Stimulated activated naive CD4-positive, alpha-beta T cell (primary cell): Measurements from ENCODE around the gene ITGB8.
"Not testable (repeated sequence)": the region's sequence is repeated elsewhere in the genome, so short reads cannot be mapped to it uniquely, and the experiment has no call there.

ENCODE experiments used
- DNase-seq, 6 experiments: peaks; one replicate each; lab custom pipeline; 2025; lab: John Stamatoyannopoulos, UW

The ITGB8 gene

GRCh38 chr7:20383351-20383750 lies 52.7 kb downstream of the ITGB8 start:
- DNase-seq = no peak

DNA sequence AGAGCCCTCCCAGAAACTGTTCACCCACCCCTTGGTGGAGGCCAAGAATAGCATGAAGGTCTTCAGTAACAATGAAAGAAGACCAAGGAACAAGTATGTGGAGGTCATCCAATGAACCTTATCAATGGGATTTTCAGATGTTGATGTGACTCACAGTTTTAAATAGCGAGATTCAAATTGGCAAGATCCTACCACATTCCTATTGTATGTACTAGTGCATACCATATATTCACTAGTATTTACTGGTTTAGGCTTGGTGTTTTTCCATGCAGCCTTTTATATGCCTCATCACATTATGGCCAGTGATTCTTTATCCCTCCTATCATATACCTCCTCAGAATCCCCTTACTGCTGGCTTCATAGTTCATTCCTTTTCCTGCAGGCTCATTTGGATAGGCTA lies 54.4 kb downstream of the ITGB8 start:
- no peak for DNase-seq

GRCh38 chr7:20388084-20388483 lies 57.4 kb downstream of the ITGB8 start:
- DNase-seq = no peak

- DNase-seq = not testable (repeated sequence)
These were observed 58.5 kb downstream of the ITGB8 start for GRCh38 chr7:20389192-20389591.

DNA sequence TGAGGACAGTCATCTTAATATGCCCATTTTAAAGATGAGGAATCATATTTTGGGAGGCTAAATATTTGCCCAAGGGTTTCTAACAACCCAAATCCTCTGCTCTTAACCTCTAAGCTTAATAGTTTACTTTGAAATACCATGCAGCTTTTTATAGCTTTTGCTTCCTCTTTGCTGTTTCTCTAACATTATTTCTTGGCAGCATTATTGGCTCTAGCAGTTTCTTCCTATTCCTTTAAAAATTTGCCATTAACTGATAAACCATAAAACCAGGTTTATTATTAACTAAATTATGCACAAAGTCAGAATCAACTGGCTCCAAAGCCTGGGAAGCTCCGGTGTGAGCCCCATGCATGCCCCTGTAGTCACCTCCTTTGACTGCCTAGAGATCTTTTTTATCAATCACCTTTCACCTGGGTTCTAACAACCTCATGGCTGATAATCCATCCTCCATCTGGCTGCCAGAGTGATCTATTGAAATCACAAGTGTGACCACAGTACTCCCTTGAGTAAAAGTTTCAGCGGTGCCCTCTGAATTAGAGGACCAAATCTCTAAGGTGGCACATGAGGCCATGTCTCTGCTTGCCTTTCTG lies 62.4 kb downstream of the ITGB8 start:
- DNase-seq = no peak

DNA sequence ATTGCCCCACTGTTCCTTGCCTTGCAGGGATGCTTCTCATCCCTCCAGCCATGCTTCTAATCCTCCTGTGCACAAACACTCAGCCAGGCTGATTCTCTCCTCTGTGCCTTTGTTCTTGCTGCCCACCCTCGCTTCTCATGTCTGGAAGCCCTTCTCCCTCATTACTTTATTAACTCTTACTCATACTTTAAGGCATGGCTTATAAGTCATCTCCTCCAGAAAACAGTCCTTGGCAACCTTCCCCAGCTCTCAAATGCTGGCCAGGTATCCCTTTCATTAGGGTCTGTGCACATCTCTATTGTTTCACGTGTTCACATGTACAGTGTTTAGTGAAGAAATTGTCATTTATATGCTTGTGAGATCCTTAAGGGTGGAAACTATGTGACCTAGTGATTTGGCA lies 62.9 kb downstream of the ITGB8 start:
- no peak for DNase-seq

DNA sequence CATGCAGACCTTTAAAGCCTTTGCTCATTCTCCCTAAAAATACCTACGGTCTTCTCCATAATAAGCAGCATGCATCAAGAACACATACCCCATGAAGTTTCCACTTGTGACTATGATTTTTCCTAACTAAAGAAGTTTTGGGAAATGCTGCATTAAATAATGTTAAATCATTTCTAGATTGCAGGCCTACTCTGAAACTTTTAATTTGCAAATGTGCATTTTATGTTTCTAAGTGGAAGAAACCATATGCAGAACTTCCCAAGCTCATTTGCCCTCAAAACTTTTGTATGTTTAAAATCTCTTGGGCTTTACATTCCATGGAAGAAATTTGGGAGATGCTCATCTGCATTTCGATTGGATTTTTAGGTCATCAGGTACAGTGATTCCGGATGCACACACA lies 63.6 kb downstream of the ITGB8 start:
- DNase-seq = no peak

DNA sequence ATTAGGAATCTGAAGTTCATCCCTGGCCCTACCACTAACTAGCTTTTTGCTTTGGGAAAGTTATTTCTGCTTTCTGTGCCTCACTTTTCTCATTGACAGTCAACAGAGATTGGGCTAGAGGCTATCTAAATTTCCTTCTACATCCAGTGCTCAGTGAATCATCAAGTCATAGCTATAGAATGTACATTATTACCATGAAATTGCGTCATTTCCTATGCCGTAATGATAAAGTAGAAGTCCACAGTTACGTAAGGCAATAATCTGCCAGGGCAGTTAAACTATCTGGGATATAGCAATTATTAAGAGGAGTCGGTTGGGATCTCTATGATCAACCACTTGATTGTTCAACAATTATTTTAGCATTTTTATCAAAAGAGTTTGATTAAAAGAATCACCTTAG lies 64.4 kb downstream of the ITGB8 start:
- no peak for DNase-seq

GRCh38 chr7:20395511-20395910 lies 64.8 kb downstream of the ITGB8 start:
- no peak for DNase-seq

GRCh38 chr7:20399521-20399920 lies 68.8 kb downstream of the ITGB8 start:
- no peak for DNase-seq

- DNase-seq = no peak
These were observed 71.4 kb downstream of the ITGB8 start for GRCh38 chr7:20401861-20402746.

DNA sequence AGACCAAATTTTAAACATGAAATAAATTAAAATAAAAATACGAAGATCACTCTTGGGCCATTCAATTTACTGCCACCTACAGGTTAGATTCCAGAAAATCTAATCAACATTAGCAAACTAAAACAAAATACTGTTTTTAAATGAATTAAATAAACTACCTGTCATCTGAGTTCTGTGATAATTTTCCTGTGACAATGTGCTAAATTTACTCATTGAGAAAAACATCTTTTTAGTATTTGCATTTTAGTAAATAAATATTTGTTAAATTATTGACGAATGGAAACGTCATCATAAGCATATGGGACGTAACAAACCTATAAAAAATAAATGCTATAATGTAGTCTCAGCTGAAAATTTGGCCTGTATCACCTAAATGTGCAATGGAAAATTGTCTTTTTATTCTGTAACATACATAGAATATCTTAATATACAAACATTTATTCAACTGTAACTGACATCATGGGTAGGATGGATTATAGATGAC lies 72.1 kb downstream of the ITGB8 start:
- DNase-seq = no peak

GRCh38 chr7:20403331-20403730 lies 72.6 kb downstream of the ITGB8 start:
- no peak for DNase-seq

GRCh38 chr7:20404320-20404719 lies 73.6 kb downstream of the ITGB8 start:
- no peak for DNase-seq

GRCh38 chr7:20407585-20408466 lies 77.1 kb downstream of the ITGB8 start:
- DNase-seq = no peak

- no peak for DNase-seq
These were observed 77.7 kb downstream of the ITGB8 start for GRCh38 chr7:20408467-20408826.

- DNase-seq = no peak
These were observed 79.3 kb downstream of the ITGB8 start for GRCh38 chr7:20409961-20410360.

DNA sequence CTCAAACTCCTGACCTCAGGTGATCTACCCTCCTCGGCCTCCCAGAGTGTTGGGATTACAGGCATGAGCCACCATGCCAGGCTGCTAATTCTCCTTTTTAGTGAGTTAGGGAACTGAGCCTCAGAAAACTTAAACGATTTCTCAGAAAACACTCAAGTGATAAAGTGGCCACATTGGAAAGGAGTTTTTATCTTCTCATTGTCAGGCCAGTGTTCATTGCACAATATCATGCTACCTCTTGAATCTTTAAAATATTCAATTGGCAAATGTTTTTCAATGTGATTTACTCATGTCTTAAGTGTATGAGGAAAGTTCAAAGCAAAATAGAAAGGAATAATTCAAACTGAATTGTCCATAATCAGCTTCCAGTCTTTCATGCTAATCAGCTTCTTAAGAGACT lies 80.7 kb downstream of the ITGB8 start:
- DNase-seq = no peak

DNA sequence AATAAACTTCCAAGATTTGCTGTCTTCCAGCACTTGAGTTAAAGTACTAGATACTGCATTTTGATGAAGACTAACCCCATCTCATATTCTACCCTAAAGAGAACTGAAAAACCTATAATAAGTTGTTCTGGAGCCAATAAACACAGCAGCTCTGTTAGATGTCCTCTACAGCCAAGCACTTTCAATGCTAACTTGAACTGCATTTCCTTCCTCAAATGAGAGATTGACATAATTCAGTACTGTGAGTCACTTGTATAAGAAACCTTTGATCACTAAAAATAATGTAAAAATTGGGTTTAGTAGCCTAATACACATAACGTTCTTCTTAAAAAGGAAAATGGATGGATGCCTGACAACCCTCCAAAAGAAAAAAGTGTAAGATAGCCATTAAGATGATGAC lies 81.3 kb downstream of the ITGB8 start:
- DNase-seq = no peak

GRCh38 chr7:20417260-20417659 lies 86.6 kb downstream of the ITGB8 start:
- no peak for DNase-seq

DNA sequence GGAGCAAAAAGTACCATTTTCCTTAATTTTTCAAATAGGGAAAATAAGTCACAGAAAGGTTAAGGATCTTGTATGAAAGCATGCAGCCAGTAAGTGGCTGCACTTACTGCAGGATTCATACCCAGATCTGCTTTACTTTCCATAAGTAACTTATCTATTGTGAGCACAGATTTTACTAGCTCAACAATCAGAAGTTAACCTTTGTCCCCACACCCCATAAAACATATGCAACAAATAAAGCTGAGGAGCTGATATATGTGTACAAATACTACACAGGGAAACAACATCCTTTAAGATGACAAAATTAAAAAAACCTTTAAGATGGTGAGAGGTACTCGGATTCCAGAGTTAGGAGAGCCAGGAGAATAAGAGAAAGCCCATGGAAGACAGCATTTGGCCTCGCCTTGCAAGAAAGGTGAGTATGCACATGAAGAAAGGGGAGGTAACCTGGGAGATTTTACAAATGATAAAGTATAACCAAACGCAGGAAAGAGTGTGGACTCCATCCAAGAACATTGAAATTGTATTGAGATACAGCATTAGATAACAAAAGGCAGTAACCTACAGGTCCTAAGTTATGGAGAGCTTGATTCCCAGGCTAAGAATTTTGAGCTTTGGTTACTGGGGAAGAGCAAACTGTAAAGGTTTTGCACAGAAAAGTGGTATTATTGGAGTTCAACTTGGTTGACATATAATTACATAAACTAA lies 87.1 kb downstream of the ITGB8 start:
- DNase-seq = no peak

GRCh38 chr7:20424500-20424899 lies 93.8 kb downstream of the ITGB8 start:
- DNase-seq = no peak
